GM15510 (cell line): Measurements from ENCODE around the gene ATG12.

Source experiments
- POLR2A ChIP-seq: IDR thresholded peaks from 3 replicates; pipeline ENCODE4 v1.6.1; 2011; ENCODE audit warnings: borderline replicate concordance; ENCODE audit not compliant: insufficient read length; ENCODE audit errors: extremely low read depth

Gene ATG12

GRCh38 chr5:115847290-115847689 is 5.9 kb upstream of the ATG12 start:
- TF ChIP-seq POLR2A, result no peak

GRCh38 chr5:115844321-115844817 is 3.0 kb upstream of the ATG12 start:
- no peak for TF ChIP-seq POLR2A

- TF ChIP-seq POLR2A, result no peak
These were observed 2.2 kb upstream of the ATG12 start for GRCh38 chr5:115843444-115844130.

- TF ChIP-seq POLR2A, result no peak
These were observed 1.6 kb upstream of the ATG12 start for GRCh38 chr5:115842952-115843351.

GRCh38 chr5:115842089-115842935 is 947 bp upstream of the ATG12 start:
- no peak for TF ChIP-seq POLR2A

- no peak for TF ChIP-seq POLR2A
These were observed 492 bp downstream of the ATG12 start for GRCh38 chr5:115840873-115841272.

- TF ChIP-seq POLR2A, result no peak
These were observed 2.4 kb downstream of the ATG12 start for GRCh38 chr5:115838885-115839518.

GRCh38 chr5:115835481-115835880 is 5.9 kb downstream of the ATG12 start:
- TF ChIP-seq POLR2A, result no peak

GRCh38 chr5:115831163-115831768 is 10.1 kb downstream of the ATG12 start:
- no peak for TF ChIP-seq POLR2A

- no peak for TF ChIP-seq POLR2A
These were observed 11.5 kb downstream of the ATG12 start for GRCh38 chr5:115829913-115830312.

GRCh38 chr5:115825948-115826347 is 15.4 kb downstream of the ATG12 start:
- no peak for TF ChIP-seq POLR2A

- no peak for TF ChIP-seq POLR2A
These were observed 20.5 kb downstream of the ATG12 start for GRCh38 chr5:115820846-115821245.

- no peak for TF ChIP-seq POLR2A
These were observed 22.5 kb downstream of the ATG12 start for GRCh38 chr5:115818821-115819220.

GRCh38 chr5:115817386-115817785 is 24.0 kb downstream of the ATG12 start:
- no peak for TF ChIP-seq POLR2A

GRCh38 chr5:115816226-115817081 is 24.9 kb downstream of the ATG12 start, which contains the start of gene CDO1:
CDO1 (minus strand) TSS chr5:115816659; CDS start chr5:115816397, 262 bp downstream.
- no peak for TF ChIP-seq POLR2A

- TF ChIP-seq POLR2A, result no peak
These were observed 25.6 kb downstream of the ATG12 start for GRCh38 chr5:115815693-115816225.
